Medulla oblongata (tissue), 1 donor: ENCODE data around the gene MAP2K2.
"Not testable (repeated sequence)": the region's sequence is repeated elsewhere in the genome, so short reads cannot be mapped to it uniquely, and the experiment has no call there.

Experiments
- DNase-seq: peaks from one replicate; pipeline ENCODE4 v3.0.0-alpha.2; 2015; ENCODE audit errors: extremely low spot score

MAP2K2 gene

GRCh38 chr19:4130744-4131438 is 7.0 kb upstream of the MAP2K2 start:
- DNase-seq = no peak

- DNase-seq = not testable (repeated sequence)
Measured at GRCh38 chr19:4129050-4129449, 5.1 kb upstream of the MAP2K2 start.

- not testable (repeated sequence) for DNase-seq
Measured at GRCh38 chr19:4127322-4127721, 3.4 kb upstream of the MAP2K2 start.

GRCh38 chr19:4124638-4125037 is 716 bp upstream of the MAP2K2 start:
- no peak for DNase-seq

GRCh38 chr19:4122480-4122879 is 1.4 kb downstream of the MAP2K2 start:
- no peak for DNase-seq

GRCh38 chr19:4121815-4122214 is 2.1 kb downstream of the MAP2K2 start:
- DNase-seq = no peak

GRCh38 chr19:4121273-4121612 is 2.7 kb downstream of the MAP2K2 start:
- no peak for DNase-seq

GRCh38 chr19:4120559-4121272 is 3.2 kb downstream of the MAP2K2 start:
- no peak for DNase-seq

- no peak for DNase-seq
Measured at GRCh38 chr19:4119763-4120162, 4.2 kb downstream of the MAP2K2 start.

GRCh38 chr19:4115818-4116385 is 8.0 kb downstream of the MAP2K2 start:
- no peak for DNase-seq

- no peak for DNase-seq
Measured at GRCh38 chr19:4115050-4115817, 8.7 kb downstream of the MAP2K2 start.

GRCh38 chr19:4114181-4114580 is 9.7 kb downstream of the MAP2K2 start:
- DNase-seq = no peak

- no peak for DNase-seq
Measured at GRCh38 chr19:4113398-4114088, 10.4 kb downstream of the MAP2K2 start.

GRCh38 chr19:4112367-4112766 is 11.6 kb downstream of the MAP2K2 start:
- DNase-seq = no peak

GRCh38 chr19:4109626-4109945 is 14.3 kb downstream of the MAP2K2 start:
- no peak for DNase-seq

- DNase-seq = no peak
Measured at GRCh38 chr19:4108767-4109625, 14.9 kb downstream of the MAP2K2 start.

GRCh38 chr19:4103080-4103433 is 20.9 kb downstream of the MAP2K2 start:
- no peak for DNase-seq

GRCh38 chr19:4102339-4103079 is 21.4 kb downstream of the MAP2K2 start:
- no peak for DNase-seq

GRCh38 chr19:4101496-4101770 is 22.5 kb downstream of the MAP2K2 start:
- no peak for DNase-seq

- no peak for DNase-seq
Measured at GRCh38 chr19:4100647-4101495, 23.1 kb downstream of the MAP2K2 start.
